Measurements from ENCODE around the gene SLC36A1. TPM values are rescaled to one million over a fixed set of nuclear protein-coding genes. Genes with fewer than 3 reads are reported as not detected.

Gene SLC36A1
- total and polyA plus RNA-seq, 2 of the 8 experiments (the other 6 are each of a cell fraction or from before 2014, with no cell fraction given) = 6.6 to 9.6 TPM

DNA sequence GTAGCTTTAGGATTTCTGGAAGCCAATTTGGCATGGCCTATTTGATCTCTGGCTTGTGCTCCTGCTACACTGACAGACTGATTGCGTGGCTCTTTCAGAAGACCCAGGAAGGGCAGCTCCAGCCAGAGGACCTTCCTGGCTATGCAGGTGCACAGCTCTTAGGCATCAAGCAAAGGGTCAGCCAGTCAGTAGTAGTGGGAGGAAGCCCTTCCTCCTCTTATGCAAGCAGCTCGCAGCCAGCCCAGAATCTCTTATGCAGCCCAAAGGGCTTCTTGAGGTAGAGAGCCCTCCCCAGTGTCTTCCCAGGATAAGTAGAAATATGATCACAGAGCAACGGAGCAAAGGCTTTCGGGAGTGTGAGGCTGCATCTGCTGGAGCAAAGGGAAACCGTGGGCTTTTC lies 43.2 kb downstream of the SLC36A1 start:
- FAIRE-seq = no peak
- Histone ChIP-seq H3K4me2 (ENCODE audit: insufficient read depth in 1 of 2, low read depth in 2 of 2, low read length in 2 of 2) (no peak overlapping the region), H2BK20ac (ENCODE audit: low read length) (no peak overlapping the region), H3K23ac (ENCODE audit: insufficient read length) (no peak overlapping the region), H2AK5ac (ENCODE audit: low read depth, low read length) (no peak overlapping the region), H4K8ac (ENCODE audit: extremely low read depth, insufficient read depth, low read length) (no peak overlapping the region), H4K20me1 (replicated peaks in 1 of 2; ENCODE audit: control insufficient read depth in 1 of 2, insufficient read depth in 2 of 2, low read length in 2 of 2) (no peaks in the 10 kb centered on the region), H3K79me1 (ENCODE audit: low read depth, low read length) (no peaks in the 10 kb centered on the region), H3K36me3 (ENCODE audit: control insufficient read depth in 2 of 4, insufficient read depth in 4 of 4, low read length in 3 of 4) (peaks cover 0 to 7% (median 0%) of the 10 kb centered on the region in 4 experiments; a peak in 1 of 8 replicates), H4K5ac (ENCODE audit: insufficient read length, low read depth, low read length) (no peak overlapping the region), H4K91ac (replicated peaks; ENCODE audit: insufficient read length, low read length) (no peak overlapping the region), H2BK120ac (replicated peaks; ENCODE audit: low read depth, low read length) (no peak overlapping the region), H3K4me3 (ENCODE audit: extremely low read depth in 1 of 4, insufficient read depth in 2 of 4, low read depth in 3 of 4, low read length in 4 of 4) (no peak overlapping the region), H3K18ac (ENCODE audit: extremely low read depth, low read length) (no peak overlapping the region), H2BK15ac (ENCODE audit: low read length) (no peak overlapping the region), H2BK5ac (ENCODE audit: low read depth, low read length) (no peak overlapping the region), H3K27ac (ENCODE audit: low read depth, low read length) (no peak overlapping the region), H3K9ac (replicated peaks in 1 of 4; ENCODE audit: extremely low read depth in 1 of 4, low read depth in 3 of 4, low read length in 3 of 4) (no peak overlapping the region), H3K56ac (replicated peaks; ENCODE audit: insufficient read length, low read depth, low read length) (no peak overlapping the region), H3K27me3 (replicated peaks in 1 of 4; ENCODE audit: control insufficient read depth in 3 of 4, extremely low read depth in 1 of 4, insufficient read depth in 3 of 4, low read length in 3 of 4) (no peaks in the 10 kb centered on the region), H2AFZ (ENCODE audit: low read length) (no peak overlapping the region), H3K23me2 (ENCODE audit: low read depth, low read length) (no peaks in the 10 kb centered on the region), H3K79me2 (ENCODE audit: control insufficient read depth in 1 of 2, insufficient read depth in 2 of 2, low read length in 2 of 2) (no peaks in the 10 kb centered on the region), H2BK12ac (ENCODE audit: low read depth, low read length) (no peak overlapping the region), H3K4me1 (replicated peaks in 1 of 4; ENCODE audit: control insufficient read depth in 3 of 4, insufficient read depth in 4 of 4, low read length in 3 of 4) (peaks cover 0 to 4% (median 0%) of the 10 kb centered on the region in 4 experiments; a peak in 1 of 7 replicates), H3K4ac (replicated peaks; ENCODE audit: insufficient read length, low read depth, low read length) (no peak overlapping the region), H3K9me3 (ENCODE audit: insufficient read depth in 2 of 2, low read depth in 1 of 2, low read length in 1 of 2) (0 out of 4 replicates have a peak, but pooled peaks cover 0 to 2% of the 10 kb centered on the region in 2 experiments), H3K14ac (ENCODE audit: insufficient read length) (no peak overlapping the region)
- 84% methylated on average over 5 of the region's 5 CpGs; no CpG with 5 or more reads in 1 of the 2 experiments for WGBS, 2 experiments (ENCODE audit: extremely low coverage in 1 of 2, insufficient coverage in 1 of 2, insufficient read length in 1 of 2, insufficient replicate concordance in 2 of 2, low coverage in 1 of 2, low lambda C conversion rate in 2 of 2, missing lambda C conversion rate in 1 of 2)
- DNase-seq (ENCODE audit: low read depth in 1 of 2, low spot score in 2 of 2) = no peak
- ChIA-PET POLR2A (ENCODE audit: partially characterized antibody) (no interaction called here), CTCF (ENCODE audit: partially characterized antibody) (interaction anchor here (0.6 to 2.4 kb wide), 7 partner anchors 8 to 58 kb away, joined by 3 to 12 read pairs (median 4); partner anchors contain the start of gene SLC36A1)
- no peak for TF ChIP-seq KDM4A (IDR thresholded peaks at IDR 0.05; ENCODE audit: low read depth, low read length, severe bottlenecking)
- no peak for TF ChIP-seq CREB1 (IDR thresholded peaks at IDR 0.05)
- no peak for TF ChIP-seq BCL11A (IDR thresholded peaks at IDR 0.05; ENCODE audit: low read depth in 2 of 2, low read length in 2 of 2)
- TF ChIP-seq, protein P1, sequence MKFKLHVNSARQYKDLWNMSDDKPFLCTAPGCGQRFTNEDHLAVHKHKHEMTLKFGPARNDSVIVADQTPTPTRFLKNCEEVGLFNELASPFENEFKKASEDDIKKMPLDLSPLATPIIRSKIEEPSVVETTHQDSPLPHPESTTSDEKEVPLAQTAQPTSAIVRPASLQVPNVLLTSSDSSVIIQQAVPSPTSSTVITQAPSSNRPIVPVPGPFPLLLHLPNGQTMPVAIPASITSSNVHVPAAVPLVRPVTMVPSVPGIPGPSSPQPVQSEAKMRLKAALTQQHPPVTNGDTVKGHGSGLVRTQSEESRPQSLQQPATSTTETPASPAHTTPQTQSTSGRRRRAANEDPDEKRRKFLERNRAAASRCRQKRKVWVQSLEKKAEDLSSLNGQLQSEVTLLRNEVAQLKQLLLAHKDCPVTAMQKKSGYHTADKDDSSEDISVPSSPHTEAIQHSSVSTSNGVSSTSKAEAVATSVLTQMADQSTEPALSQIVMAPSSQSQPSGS (IDR thresholded peaks at IDR 0.05; ENCODE audit: low read length) = no peak
- TF ChIP-seq CTBP2 (IDR thresholded peaks at IDR 0.05; ENCODE audit: borderline replicate concordance, insufficient read depth, insufficient read length, low read length) = no peak
- TF ChIP-seq BACH1 (IDR thresholded peaks at IDR 0.05; ENCODE audit: low read length) = no peak
- TF ChIP-seq CHD2 (IDR thresholded peaks at IDR 0.05; ENCODE audit: low read length) = no peak
- no peak for TF ChIP-seq ASH2L (IDR thresholded peaks at IDR 0.05; ENCODE audit: low read length)
- TF ChIP-seq, protein P2, sequence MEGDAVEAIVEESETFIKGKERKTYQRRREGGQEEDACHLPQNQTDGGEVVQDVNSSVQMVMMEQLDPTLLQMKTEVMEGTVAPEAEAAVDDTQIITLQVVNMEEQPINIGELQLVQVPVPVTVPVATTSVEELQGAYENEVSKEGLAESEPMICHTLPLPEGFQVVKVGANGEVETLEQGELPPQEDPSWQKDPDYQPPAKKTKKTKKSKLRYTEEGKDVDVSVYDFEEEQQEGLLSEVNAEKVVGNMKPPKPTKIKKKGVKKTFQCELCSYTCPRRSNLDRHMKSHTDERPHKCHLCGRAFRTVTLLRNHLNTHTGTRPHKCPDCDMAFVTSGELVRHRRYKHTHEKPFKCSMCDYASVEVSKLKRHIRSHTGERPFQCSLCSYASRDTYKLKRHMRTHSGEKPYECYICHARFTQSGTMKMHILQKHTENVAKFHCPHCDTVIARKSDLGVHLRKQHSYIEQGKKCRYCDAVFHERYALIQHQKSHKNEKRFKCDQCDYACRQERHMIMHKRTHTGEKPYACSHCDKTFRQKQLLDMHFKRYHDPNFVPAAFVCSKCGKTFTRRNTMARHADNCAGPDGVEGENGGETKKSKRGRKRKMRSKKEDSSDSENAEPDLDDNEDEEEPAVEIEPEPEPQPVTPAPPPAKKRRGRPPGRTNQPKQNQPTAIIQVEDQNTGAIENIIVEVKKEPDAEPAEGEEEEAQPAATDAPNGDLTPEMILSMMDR (IDR thresholded peaks at IDR 0.05; ENCODE audit: control extremely low read depth in 1 of 3, insufficient read depth in 1 of 3, low read depth in 1 of 3, low read length in 3 of 3) = no peak
- TF ChIP-seq MAFK (IDR thresholded peaks at IDR 0.05; ENCODE audit: low read depth, low read length) = no peak
